NCI-H2081 (cell line): ENCODE results near the gene PIGO.

ENCODE experiments used
- DNase-seq, 2 experiments: peaks; one replicate each; lab custom pipeline; 2025; lab: John Stamatoyannopoulos, UW

The PIGO gene

GRCh38 chr9:35071814-35072460 is 24.5 kb downstream of the PIGO start:
- peak; percentile 72 to 85 for DNase-seq

- DNase-seq: peak; percentile 3 to 11
Observed at GRCh38 chr9:35070823-35071813, 25.3 kb downstream of the PIGO start.

- no peak for DNase-seq
Observed at GRCh38 chr9:35069020-35069419, 27.4 kb downstream of the PIGO start.

- DNase-seq: no peak
Observed at GRCh38 chr9:35067056-35067455, 29.3 kb downstream of the PIGO start.

- no peak for DNase-seq
Observed at GRCh38 chr9:35060548-35061207, 35.7 kb downstream of the PIGO start.

- no peak for DNase-seq
Observed at GRCh38 chr9:35059438-35059837, 37.0 kb downstream of the PIGO start.

- no peak for DNase-seq
Observed at GRCh38 chr9:35057271-35057620, 39.1 kb downstream of the PIGO start.

GRCh38 chr9:35056571-35057270 is 39.7 kb downstream of the PIGO start:
- DNase-seq: no peak

- no peak for DNase-seq
Observed at GRCh38 chr9:35054871-35055644, 41.3 kb downstream of the PIGO start.

- DNase-seq: no peak
Observed at GRCh38 chr9:35054185-35054835, 42.1 kb downstream of the PIGO start.

GRCh38 chr9:35051069-35051967 is 45.1 kb downstream of the PIGO start:
- peak; percentile 51 to 64 for DNase-seq

- no peak for DNase-seq
Observed at GRCh38 chr9:35048511-35048910, 47.9 kb downstream of the PIGO start.

GRCh38 chr9:35044071-35044470 is 52.3 kb downstream of the PIGO start:
- no peak for DNase-seq

GRCh38 chr9:35042891-35043545 is 53.4 kb downstream of the PIGO start:
- no peak for DNase-seq

- no peak for DNase-seq
Observed at GRCh38 chr9:35042081-35042604, 54.2 kb downstream of the PIGO start.
